UCSD-AML1 (cell line): Measurements from ENCODE around the gene SPINT1.
A peak's percentile ranks its signal among the peaks of the same experiment; 100 is the strongest.

Experiments
- DNase-seq: peaks from one replicate; lab custom pipeline; 2025; ENCODE audit not compliant: unreplicated experiment; lab: John Stamatoyannopoulos, UW

SPINT1 gene, protein sequence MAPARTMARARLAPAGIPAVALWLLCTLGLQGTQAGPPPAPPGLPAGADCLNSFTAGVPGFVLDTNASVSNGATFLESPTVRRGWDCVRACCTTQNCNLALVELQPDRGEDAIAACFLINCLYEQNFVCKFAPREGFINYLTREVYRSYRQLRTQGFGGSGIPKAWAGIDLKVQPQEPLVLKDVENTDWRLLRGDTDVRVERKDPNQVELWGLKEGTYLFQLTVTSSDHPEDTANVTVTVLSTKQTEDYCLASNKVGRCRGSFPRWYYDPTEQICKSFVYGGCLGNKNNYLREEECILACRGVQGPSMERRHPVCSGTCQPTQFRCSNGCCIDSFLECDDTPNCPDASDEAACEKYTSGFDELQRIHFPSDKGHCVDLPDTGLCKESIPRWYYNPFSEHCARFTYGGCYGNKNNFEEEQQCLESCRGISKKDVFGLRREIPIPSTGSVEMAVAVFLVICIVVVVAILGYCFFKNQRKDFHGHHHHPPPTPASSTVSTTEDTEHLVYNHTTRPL

DNA sequence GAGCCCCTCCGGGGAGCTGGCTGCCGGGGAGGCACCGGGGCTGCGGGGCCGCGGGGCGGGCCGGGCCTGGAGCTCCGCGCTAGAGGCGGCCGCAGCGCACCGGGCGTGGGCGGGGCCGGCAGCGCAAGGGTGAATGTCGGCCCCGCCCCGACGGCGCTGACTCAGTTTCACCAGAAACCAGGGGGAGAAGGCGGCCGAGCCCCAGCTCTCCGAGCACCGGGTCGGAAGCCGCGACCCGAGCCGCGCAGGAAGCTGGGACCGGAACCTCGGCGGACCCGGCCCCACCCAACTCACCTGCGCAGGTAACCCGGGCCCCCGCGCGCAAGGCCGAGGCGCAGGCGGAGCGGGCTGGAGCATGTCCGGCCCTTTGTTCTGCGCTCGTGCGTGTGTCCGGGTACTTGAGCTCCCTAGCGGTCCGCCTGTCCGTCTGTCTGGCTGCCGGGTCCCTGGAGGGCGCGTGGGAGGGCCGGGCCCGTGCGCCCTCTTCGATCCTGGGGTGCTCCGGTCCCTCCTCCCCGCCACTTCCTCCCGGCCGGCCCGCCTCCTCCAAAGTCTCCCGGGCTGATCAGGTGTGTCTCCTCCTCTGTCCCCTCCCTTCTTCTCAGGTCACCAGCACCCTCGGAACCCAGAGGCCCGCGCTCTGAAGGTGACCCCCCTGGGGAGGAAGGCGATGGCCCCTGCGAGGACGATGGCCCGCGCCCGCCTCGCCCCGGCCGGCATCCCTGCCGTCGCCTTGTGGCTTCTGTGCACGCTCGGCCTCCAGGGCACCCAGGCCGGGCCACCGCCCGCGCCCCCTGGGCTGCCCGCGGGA is at the start of gene SPINT1:
SPINT1 (plus strand) TSS at position 164 of the 811 bp plus-strand sequence; CDS start at position 671, 507 bp downstream.
- DNase-seq = peak; percentile 49

DNA sequence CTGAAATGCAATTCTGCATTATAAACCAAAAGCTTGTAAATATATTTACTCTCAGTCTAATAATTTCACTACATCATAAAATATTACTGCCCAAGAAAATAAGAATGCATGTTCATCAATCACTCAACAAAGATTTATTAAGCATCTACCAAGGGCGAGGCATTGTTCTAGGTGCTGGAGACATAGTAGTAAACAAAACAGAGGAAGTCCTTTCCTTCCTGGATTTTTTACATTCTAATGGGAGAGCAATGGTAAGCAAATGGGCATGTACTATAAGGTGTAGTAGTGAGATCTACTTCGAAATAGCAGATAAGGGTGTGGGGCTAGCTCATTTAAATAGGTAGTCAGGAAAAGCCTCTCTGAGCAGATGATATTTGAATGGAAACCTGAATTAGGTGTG is 47.8 kb upstream of the SPINT1 start:
- no peak for DNase-seq

DNA sequence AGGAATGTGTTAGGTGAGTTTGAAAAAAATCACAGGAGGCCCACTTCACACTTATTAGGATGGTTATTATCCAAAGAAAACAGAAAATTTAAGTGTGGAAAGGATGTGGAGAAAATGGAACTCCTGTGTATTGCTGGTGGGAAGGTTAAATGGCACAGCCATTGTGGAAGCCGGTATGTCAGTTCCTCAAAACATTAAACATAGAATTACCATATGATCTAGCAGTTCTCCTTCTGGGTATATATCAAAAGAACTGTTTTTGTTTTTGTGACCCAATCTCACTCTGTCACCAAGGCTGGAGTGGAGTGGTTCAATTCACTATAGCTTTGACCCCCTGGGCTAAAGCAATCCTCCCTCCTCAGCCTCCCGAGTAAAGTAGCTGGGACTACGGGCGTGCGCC is 47.3 kb upstream of the SPINT1 start:
- no peak for DNase-seq

DNA sequence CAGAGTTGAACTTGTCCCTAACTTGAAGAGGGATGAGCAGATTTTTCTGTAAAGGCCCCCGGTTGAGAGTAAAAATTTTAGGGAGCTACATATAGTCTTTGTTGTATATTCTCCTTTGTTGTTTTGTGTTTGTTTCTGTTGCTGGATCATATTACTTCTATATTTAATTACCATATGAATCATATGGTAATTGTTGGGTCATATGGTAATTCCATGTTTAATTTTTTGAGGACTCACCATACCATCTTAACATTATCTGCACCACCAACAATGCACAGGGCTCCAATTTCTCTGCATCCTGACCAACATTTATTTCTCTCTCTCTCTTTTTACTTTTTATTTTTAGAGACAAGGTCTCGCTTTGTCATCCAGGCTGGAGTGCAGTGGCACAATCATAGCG is 44.3 kb upstream of the SPINT1 start:
- no peak for DNase-seq

DNA sequence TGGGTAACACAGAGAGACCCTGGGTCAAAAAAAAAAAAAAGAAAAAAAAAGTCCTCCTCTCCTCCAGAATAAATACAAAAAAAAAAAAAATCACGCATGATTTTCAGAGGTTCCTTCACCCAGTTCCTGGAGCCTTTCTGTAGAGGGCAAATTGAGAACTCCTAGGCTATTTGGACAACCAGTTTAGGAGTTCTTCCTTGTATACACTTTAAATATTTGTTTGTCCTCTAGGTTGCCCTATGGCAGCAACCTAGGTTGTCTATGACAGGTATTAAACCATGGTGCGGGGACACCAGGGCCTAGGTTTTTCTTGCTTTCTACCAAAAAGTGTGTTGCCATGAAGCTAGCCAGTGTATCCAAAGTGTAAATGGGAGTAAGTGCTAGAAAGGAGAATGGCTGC is 40.8 kb upstream of the SPINT1 start:
- no peak for DNase-seq

DNA sequence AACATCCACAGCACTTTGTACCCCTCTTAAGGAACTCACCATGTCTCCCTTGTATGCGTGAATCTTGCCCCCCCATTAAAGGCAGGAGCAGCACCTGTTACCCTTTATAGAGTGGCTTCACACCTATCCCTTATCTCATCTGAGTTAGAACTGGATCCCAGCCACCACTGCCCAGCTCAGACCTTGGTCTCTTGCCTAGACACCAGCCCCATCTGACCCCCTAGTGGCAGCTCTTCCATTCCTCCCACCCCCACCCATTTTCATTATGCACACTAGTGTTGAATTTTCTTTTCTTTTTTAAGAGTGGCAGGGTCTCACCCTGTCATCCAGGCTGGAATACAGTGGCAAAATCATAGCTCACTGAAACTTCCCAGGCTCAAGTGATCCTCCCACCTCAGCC is 40.2 kb upstream of the SPINT1 start:
- no peak for DNase-seq

DNA sequence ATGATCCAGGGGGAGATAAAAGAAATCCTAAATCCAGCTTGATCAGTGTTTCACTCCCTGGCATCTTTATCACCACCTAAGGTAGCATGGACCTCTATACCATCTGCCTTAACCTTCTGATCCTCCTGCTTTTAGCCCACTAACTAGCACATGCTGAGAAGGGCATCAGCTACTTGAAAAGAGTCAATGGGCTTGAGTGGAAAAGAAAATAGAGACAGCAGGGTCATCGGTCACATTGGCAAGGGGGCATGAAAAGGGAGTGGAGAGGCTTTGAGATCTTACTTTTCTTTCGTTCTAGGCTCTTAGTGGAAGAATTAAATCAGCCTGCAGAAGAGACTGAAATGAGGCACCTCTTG is 37.2 kb upstream of the SPINT1 start:
- DNase-seq = no peak

DNA sequence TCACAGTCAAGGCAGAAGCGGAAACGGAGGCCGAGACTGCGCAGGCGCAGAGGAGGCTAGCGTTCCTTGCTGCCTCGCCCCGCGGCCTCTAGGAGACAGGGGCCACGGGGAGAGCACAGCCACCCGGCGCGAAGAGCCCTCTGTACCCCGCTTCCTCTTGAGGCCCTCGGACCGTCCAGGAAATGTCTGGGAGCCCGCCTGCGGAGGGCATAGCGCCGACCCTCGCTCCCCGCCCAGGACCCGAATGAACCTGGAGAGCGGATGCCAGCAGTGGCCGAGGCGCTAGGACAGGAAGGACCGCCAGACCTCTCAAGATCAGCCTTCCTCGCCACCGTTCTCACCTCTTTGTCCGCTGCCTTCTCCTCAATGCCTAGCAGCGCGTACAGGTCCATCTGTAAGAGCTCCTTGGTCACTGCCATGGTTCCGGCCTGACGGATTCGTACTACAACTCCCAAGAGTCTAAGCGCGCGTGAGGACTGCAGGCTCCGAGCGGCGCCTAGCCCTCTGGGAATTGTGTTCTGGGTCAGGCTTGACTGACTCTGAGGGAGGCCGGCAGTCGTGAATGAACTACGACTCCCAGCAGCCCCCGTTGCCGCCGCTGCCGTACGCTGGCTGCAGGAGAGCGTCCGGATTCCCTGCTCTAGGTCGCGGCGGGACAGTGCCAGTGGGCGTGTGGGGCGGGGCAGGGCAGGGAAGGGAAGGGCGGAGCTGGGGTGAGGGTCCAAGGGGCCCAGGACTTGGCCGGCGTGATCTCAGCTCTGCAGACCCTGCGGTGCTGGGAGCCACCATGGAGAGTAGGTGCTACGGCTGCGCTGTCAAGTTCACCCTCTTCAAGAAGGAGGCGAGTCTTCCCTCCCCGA is 36.6 kb upstream of the SPINT1 start, which contains the start of the genes DNAJC17 and ZFYVE19:
DNAJC17 (minus strand) TSS at position 446 of the 860 bp plus-strand sequence; CDS start at position 419, 27 bp downstream.
ZFYVE19 (plus strand) TSS at position 62 of the 860 bp plus-strand sequence; CDS start at position 563, 501 bp downstream.
- peak; percentile 95 for DNase-seq

DNA sequence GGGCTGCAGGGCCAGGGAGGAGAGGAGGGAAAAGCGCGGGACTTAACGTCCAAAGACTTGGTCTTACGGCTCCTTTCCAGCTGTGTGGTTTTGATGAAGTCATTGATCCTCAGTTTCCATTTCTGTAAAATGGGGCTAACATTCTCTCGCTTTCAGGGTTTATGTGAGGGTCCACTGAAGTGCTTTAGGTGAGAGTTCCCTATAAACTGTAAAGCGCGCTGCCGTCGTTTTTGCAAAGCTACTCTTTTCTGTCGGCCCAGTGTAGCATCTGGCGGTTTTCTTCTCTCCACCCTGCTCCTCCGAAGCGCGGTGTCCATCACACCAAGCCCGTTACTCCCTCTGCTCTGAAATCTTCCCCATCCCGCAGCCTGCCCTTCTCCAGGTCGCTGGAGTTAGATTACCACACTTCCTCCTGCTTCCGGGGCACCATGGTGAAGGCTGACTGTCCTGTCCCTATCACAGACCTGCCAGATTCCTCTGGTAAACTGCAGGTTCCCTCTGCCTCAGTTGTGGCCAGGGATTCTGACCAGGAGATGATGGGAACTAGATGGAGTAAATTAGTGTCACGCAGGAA is 35.9 kb upstream of the SPINT1 start:
- peak; percentile 27 for DNase-seq

DNA sequence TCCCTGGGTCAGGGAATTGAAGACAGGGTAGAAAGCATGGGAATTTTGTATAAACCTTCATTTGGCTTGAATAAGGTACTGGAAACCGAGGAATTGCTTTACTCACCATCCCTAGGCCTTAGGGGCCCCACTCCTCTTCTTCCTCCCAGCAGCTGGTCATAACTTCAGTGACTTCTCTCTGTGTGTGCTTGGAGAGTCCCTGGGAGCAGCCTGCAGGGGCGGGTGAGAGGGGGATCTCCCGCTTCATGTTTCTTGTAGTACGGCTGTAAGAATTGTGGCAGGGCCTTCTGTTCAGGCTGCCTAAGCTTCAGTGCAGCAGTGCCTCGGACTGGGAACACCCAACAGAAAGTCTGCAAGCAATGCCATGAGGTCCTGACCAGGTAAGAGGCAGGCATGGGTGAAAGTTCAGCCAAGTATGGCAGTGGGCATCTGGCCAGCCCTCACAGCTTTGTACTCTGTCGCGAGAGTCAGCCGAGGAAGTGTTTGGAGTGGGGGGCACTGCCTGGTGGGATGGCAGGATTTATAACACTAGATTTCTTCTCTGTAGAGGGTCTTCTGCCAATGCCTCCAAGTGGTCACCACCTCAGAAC is 34.9 kb upstream of the SPINT1 start:
- no peak for DNase-seq

DNA sequence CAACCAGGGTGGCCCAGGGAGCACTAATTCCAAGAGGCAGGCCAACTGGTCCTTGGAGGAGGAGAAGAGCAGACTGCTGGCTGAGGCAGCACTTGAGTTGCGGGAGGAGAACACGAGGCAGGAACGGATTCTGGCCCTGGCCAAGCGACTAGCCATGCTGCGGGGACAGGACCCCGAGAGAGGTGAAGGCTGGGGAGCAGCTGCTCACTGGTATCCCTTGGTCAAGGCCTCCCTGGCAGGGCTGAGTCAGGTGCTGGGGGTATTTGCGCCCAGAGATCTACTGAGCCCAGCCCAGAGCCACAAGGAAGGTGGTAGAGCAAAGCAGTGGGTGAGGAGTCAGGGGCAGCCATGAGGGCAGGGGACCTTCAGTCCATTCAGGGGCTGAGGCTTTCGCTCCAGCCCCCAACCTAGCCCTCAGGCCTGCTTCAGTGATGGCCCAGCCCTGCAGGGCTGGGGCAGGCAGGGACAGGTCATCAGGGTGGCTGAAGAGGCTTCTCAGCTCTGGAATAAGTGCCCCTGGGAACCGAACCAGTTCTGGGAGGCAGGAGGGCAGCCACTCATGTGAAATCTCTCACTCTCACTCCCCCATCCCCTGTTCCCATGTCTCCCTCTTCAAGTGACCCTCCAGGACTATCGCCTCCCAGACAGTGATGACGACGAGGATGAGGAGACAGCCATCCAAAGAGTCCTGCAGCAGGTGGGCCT is 31.0 kb upstream of the SPINT1 start:
- no peak for DNase-seq

DNA sequence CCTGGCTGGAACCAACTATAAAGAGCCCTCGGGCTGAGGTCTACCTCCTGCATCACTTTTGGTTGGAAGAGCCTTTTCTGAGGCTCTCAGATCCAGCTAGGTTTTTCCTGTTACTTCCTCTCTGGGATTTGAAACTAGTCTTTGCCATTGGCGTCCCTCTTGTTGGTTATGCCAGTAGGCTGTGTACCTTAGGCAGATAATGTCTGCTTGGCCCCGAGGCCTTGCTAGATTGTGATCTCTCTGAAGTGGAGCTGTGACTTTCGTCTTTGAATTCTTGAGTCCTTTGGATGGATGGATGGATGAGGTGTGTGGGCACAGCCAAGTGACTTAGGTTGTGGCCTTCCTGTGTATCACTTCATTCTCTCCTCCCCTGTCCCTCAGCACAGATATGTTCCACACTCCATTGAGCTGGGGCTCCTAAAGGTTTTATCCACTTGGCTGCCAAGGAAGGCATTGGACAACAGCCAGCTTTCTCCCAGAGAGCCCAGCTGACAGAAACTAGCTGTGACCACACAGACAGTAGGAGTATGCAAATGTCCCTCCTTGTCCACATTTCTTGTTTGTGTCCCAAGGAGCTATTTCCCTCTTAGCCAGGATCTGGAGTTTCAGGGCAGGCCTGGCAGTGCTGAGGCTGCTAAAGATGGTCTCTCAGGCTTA is 28.7 kb upstream of the SPINT1 start:
- DNase-seq = no peak

DNA sequence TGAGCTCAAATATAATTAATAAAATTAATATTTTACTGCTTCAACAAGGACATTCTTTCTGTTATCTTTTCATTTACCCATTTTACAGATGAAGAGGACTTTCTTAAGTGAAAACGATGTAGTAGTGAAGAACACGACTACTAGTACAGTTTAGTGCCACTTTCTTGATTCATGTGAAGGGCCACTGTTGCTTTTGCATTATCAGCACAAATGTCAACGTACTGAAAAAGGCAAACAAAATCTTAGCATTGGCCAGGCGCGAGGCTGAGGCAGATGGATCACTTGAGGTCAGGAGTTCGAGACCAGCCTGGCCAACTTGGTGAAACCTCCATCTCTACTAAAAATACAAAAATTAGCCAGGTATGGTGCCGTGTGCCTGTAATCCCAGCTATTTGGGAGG is 24.8 kb upstream of the SPINT1 start:
- no peak for DNase-seq

DNA sequence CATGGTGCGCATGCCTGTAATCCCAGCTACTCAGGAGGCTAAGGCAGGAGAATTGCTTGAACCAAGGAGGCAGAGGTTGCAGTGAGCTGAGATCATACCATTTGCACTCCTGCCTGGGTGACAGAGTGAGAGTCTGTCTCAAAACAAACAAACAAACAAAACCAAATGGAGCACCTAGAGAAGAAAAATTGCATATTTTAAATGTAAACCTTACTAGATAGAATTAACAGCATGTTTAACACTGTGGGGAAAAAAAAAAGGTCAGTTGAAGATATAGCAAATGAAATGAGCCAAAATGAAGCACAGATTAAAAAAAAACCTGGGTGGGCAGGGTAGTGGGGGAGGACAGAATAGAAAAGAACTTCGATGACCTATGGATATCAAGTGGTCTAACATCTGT is 22.7 kb upstream of the SPINT1 start:
- DNase-seq = no peak

DNA sequence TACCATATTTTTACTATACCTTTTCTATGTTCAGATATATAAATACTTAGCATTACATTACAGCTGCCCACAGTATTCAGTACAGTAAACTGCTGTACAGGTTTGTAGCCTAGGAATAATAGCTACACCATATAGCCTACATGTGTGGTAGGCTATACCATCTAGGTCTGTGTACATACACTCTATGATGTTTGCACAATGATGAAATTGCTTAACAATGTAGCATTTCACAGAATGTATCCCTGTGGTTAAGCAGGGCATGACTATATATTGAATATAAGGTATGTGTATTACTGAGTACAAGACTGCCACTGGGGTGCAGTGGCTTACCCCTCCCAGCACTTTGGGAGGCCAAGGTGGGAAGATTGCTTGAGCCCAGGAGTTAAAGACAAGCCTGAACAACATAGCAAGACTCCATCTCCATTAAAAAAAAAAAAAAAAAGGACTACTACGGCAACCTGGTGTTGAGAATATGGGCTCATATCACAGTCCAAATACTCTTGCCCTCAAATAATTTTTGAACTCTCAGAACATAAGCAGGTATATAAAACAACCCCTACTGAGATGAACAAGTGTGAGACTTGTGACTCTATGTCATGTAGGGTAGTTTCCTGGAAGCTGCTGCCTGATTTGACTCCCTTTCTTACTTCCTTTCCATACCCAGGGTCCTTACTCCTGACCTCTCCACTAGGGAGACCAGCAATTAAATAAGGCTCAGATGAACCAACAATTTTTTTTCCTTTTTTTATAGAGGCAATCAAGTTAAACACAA is 20.1 kb upstream of the SPINT1 start:
- DNase-seq = no peak

DNA sequence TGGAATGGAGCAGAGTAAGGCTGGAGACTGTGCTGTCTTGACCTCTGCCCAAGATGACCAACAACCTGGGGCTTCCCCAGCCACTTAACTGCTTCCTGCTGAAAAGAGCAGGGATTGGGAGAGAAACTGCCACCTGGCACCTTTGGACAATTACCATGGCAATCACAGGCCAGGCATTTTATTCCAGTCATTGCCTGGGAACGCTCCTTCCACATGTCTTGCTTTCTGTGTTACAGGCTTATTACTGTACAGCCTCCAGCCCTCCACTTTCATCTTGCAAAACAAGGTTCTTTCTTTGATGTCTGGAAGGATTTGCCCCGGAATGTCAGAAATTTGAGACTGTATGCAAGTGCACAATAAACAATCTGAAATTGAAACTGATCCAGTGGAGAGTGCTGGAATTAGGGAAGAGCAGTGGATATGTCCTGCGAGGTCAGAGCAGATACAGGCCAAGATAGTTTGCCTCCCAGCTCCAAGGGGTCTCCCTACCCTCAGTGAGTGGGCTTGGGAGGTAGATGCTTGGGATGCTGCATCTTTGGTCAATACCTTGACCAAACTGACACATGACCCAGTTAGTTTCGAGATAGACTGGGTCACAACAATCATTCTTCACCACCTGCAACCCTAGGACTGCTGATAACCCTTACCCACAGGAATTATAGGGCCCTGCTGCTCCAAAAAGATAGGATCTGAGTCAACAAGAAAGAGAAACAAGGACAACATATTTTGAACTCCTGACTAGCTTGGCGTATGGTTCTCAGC is 18.0 kb upstream of the SPINT1 start:
- DNase-seq = no peak

DNA sequence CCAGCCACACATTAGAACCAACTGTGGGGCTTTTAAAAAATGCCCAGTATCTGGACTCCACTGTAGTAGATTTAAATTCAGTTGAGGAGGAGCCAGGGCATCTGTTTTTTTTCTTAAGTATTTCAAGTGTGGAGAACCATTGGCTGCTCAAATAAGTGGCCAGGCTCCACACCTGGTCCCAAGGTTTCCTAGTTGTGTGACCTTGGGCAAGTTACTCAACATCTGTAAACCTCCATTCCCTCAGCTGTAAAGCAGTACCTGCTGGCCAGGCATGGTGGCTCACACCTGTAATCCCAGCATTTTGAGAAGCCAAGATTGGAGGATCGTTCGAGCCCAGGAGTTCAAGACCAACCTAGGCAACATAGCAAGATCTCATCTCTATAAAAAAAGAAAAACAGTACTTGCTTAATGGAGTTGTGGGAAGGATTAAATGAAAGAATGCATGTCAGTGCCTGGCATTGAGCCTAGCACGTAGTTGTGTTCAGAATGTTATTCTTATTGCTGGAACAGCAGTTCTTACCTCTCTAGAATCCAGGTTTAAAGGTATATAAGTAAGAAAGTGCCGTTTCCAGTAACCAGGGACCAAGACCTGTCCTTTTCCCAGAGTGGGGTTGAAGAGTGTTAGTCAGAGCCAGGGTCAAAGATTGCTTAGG is 17.3 kb upstream of the SPINT1 start:
- DNase-seq = no peak
